Daoy (cell line): ENCODE data around the gene TRPV6. TPM values are rescaled to one million over a fixed set of nuclear protein-coding genes. Genes with fewer than 3 reads are reported as not detected.
A peak's percentile ranks its signal among the peaks of the same experiment; 100 is the strongest.

Source experiments
- DNase-seq: peaks from one replicate; pipeline ENCODE4 v3.0.0-alpha.2; 2015; ENCODE audit warnings: low read depth
- total RNA-seq: library from RNA; depleted of rRNA; stranded (reverse); fragments of >200 nt; shearing (Covaris generic); gene quantifications from 2 replicates; pipeline ENCODE4 v1.2.3, GENCODE V29; 2014; rRNA removed

Gene TRPV6
- total RNA-seq, 1 experiment from 2014 or later, result not detected

- DNase-seq, result peak; percentile 86
Measured at GRCh38 chr7:142853739-142854371, 31.7 kb downstream of the TRPV6 start.

- no peak for DNase-seq
Measured at GRCh38 chr7:142851919-142852318, 33.6 kb downstream of the TRPV6 start.

GRCh38 chr7:142851269-142851668 is 34.3 kb downstream of the TRPV6 start:
- no peak for DNase-seq

GRCh38 chr7:142847353-142847752 is 38.2 kb downstream of the TRPV6 start:
- no peak for DNase-seq

- DNase-seq, result no peak
Measured at GRCh38 chr7:142842251-142842766, 43.2 kb downstream of the TRPV6 start.

- peak; percentile 48 for DNase-seq
Measured at GRCh38 chr7:142838461-142839213, 46.9 kb downstream of the TRPV6 start.

- DNase-seq, result no peak
Measured at GRCh38 chr7:142836426-142836825, 49.1 kb downstream of the TRPV6 start.

GRCh38 chr7:142835487-142835886 is 50.1 kb downstream of the TRPV6 start:
- no peak for DNase-seq

- peak; percentile 84 for DNase-seq
Measured at GRCh38 chr7:142833174-142834048, 52.1 kb downstream of the TRPV6 start.

GRCh38 chr7:142832417-142832816 is 53.1 kb downstream of the TRPV6 start:
- peak; percentile 49 for DNase-seq

GRCh38 chr7:142827951-142828500 is 57.5 kb downstream of the TRPV6 start:
- DNase-seq, result peak; percentile 59

GRCh38 chr7:142822714-142823113 is 62.8 kb downstream of the TRPV6 start:
- no peak for DNase-seq

Other genes starting within 250 kb of the TRPV6 start
- not detected in 2 replicates for gene PRSS1, start 136.3 kb downstream of the TRPV6 start, total RNA-seq
- gene PRSS2, start 114.8 kb downstream of the TRPV6 start, total RNA-seq, result not detected in 2 replicates
- 12.9 and 20.4 TPM in 2 replicates for gene EPHB6, start 30.7 kb downstream of the TRPV6 start, total RNA-seq
- gene TRPV5, start 48.0 kb upstream of the TRPV6 start, total RNA-seq, result 0.06 TPM in 1 of 2 replicates, not detected in the other
- not detected in 2 replicates for gene LLCFC1, start 53.7 kb upstream of the TRPV6 start, total RNA-seq
- 0.36 TPM in 1 of 2 replicates, not detected in the other for gene KEL, start 76.6 kb upstream of the TRPV6 start, total RNA-seq
- not detected in 2 replicates for gene OR9A2, start 141.4 kb upstream of the TRPV6 start, total RNA-seq
- not detected in 2 replicates for gene OR6V1, start 166.6 kb upstream of the TRPV6 start, total RNA-seq
- gene PIP, start 246.3 kb upstream of the TRPV6 start, total RNA-seq, result not detected in 2 replicates